HG03442 (cell line): ENCODE data around the gene C1orf21.
"Not testable (repeated sequence)": the region's sequence is repeated elsewhere in the genome, so short reads cannot be mapped to it uniquely, and the experiment has no call there.

Experiments used
- ATAC-seq: cut with Tn5 transposase; IDR thresholded peaks from one replicate; pipeline ENCODE4 v1.9.1; 2021; ENCODE audit warnings: mild to moderate bottlenecking, moderate library complexity; ENCODE audit not compliant: unreplicated experiment

C1orf21 gene

DNA sequence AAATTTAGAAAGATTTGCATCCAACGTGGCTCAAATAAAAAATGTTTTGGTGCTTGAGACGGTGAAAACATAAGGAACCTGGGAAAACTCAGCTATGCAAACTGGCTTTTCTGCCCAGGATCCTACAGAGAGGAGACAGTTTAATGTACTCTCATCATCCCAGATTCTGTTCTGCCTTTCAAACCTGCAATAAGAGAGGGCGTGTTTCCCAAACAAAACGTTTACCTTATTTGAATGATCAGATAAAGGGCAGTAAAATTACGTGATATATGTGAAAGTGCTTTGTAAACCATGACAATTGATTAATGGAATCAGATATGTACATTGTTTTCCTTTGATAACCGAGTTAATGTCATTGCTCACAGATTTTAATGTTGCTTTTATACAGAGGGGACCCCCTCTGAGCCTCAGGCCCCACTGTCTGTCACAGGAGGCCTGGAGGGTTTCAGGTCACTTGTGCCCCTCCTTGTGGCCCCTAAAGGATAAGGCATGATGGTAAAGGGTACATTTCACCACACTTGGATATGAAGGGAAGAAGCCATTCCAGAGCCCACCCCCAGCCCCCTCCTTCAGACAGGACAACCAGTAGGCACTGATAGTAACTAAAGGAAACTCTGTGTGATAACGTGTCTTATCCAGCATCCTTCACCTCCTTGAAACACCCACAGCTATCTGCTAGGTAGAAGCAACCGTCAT, 210.3 kb downstream of the C1orf21 start:
- ATAC-seq = no peak

DNA sequence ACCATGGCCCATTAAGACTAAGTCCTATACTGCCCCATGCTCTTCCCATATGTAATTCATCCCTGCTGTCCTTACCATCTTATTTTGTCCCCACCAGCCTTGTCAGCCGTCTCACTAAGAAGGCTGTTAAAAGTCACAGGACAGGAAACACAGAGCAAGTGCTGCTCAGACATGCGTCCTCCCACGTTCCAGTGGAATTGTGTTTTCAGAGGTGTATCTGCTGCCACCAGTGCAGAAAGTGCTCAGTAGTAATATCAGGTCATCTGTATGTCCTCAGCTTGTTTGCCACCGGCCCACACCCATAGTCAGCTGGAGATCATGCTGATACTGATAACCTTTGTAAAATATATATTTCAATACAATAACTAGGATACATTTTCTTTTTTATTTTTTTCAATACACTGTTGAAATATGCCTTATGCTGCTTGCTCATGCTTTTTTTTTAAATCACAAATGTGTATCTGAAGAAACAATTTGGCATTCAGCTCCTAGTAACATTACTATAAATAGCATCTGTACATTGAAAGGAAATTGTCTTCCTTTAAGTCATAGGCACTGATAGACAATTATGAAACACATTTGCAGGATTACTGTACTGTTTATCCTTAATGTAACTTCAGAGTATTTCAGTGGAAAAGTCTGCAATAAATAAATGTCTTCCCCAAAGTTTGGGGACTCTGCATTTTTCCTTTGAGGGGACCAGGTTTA, 211.0 kb downstream of the C1orf21 start:
- no peak for ATAC-seq

DNA sequence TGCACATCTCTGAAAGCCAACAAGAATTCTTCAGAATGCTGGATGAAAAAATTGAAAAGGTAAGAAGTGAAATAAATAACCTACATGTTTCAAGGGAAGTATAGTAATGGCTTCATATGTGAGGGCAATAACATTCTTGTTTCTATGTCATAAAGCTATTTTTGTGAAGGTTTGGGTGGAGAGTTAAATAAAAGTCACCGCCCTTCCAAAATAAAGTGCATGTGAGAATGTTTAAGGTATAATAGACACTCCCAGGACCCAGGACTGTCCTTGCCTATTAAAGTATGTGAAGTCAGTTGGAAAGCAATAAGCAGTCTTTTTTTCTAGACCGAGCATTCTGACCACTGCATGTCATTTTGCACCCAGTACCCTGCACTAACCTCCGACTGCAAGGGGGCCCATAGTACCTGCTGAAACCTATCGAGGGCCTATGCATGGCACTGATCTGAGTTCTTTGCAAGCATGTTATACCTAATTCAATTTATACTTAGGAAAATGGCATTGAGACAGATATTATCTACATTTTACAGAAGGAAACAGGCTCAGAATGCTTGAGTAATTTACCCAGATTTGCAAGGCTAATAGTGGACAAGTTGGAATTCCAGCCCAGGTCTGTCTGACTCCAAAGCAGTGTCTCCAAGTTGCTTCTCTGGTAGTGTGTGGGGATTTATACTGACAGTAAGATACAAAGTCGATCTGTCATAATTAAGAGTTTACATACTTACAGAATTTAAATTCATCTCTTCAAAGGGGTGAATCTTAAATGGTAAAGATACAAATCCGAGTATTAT, 211.8 kb downstream of the C1orf21 start:
- ATAC-seq = no peak

DNA sequence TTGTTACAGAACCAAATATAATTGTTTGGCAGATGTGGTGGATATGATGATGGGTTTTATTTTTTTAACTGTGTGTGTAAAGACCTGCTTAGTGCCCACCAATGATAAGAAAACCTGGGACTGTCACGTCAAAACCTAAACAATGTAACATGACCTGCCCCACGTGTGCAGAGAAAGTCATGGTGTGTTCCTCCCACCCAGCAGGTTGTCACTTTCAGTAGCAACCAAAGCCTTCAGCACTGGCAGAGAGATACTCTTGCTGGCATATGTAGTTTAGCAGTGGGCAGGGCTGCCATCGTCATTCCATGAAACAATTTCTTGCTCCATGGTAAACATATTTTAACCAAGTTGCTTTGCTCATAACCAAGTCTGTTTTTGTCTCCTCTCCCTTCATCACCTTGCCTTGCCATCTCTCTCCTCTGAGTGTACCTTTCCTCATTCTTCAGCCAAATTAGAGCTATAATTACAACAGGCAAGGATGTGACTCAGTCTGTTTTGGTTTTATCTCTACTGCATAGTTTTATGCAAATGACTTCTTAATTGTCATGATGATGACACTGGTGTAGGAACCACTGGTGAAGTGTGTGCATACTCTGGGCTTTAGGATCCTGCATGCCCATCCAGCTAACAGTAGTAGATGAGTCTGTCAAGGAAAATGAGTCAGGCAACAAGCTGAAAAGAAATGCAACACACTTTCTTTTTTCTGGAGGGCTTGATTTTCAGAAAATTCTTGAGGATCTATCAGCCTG, 217.5 kb downstream of the C1orf21 start:
- ATAC-seq = no peak

DNA sequence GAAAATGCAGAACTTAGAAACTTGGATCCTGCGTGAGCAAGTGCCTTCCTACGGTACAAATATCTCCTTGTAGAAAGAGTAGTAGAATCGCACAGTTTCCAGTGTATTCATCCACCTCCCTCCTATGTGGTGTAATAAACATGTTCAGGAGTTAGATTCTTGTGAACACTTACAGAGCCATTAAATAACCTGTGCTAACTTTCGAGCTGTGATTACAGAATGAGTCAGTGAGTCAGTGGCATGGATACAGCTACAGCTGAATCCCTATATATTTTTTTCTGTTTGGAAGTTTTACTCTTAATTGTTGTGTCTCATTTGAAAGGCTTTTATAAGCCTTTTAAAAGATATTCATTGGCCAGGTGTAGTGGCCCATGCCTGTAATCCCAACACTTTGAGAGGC, 219.1 kb downstream of the C1orf21 start:
- ATAC-seq = no peak

DNA sequence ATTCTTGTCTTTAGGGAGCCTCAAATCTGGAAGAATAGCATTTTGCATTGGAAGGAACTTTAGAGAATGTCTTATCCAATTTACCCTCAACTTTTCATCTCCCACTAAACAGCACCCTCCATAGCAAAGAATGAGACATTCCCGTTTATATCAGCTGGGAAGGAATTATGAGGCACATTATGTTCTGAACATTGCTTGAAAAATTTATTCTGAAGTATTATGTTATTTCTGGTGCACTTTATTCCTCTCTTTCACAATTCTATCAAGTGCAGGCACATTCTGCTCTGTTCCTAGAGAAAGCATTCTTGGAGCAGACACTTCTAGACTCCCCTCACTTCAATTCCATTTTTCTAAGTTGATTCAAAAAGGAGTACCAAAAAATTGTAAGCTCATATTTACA, 220.0 kb downstream of the C1orf21 start:
- ATAC-seq = no peak

DNA sequence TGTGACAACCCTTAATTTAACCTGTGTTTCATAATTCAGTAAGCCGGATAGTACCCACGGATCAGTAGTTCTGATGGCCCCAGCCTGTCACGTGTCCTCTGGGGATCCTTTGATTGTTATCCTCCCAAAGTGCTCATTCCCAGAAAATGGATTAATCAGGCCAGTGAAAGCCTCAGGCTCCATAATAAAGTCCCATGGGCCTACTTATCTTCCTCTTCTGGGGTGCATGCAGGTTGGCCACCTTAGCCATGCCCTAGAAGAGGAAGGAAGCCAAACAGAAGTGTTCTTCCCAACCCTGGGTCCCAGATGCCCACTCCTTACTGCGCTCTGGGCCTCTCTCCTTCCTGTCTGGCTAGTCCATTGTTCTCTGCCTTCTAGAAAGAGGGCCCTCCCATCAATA, 221.8 kb downstream of the C1orf21 start:
- ATAC-seq = no peak

DNA sequence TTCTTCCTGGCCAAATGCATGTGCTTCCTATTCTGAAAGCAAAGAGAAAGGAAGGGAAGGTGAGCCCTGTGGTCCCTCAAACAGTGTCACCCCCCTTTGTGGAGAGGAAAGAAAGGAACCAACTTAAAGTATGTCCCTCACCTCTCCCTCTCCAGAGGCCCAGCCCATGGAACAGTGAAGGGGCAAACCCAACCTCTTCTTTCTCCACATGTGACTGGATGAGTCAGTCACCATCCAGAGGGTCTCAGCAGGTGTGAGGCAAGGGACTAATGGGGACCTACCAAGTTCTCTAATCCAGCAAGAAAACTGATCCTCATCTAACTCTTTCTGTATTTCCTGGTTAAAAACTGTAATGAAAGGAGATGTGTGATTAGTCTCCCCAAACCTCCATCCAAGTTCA, 222.2 kb downstream of the C1orf21 start:
- no peak for ATAC-seq

DNA sequence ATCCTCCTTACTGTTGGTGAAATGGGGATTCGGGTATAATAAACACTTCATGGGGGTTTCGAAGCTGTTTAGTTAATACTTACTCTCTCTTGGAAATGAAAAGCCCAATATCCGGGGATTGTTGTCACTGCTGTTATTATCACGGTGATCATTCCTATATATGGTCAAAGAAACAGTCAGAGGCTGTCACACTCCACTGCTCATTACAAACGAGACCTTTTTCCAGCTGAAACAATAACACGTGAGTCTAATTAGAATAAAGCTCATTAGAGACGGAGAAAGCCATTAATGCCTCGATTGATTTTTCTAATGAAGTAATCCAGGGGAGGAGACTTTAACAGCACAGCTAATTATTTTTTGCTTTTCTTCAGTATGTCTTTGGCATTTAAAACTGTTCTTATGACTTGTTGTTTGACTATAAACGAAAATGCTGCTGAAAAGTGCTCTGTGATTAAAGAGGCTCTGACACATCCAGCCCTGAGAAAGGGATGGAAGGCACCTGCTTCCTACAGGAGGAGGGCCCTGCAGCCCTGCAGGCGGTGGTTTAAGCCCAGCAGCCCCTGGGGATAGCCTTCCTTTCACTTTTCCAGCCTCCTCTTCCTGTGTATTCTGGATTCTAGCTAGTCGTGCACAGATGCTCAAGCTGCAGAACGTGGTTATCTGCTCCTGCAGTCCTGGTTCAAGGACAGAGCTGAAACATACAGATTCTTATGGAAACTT, 224.2 kb downstream of the C1orf21 start:
- no peak for ATAC-seq

DNA sequence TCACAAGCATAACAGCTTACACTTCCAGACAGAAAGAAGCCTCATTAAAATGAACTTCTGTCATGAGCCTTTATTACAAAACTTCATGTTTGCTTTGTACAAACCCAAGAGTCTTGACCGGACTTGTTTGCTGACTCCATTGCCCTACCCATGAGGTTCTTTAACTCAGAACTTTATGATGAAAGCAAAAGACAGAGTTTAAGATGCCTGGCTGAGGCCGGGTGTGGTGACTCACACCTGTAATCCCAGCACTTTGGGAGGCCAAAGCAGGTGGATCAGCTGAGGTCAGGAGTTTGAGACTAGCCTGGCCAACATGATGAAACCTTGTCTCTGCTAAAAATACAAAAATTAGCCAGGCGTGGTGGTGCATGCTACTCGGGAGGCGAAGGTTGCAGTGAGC, 225.4 kb downstream of the C1orf21 start:
- not testable (repeated sequence) for ATAC-seq

DNA sequence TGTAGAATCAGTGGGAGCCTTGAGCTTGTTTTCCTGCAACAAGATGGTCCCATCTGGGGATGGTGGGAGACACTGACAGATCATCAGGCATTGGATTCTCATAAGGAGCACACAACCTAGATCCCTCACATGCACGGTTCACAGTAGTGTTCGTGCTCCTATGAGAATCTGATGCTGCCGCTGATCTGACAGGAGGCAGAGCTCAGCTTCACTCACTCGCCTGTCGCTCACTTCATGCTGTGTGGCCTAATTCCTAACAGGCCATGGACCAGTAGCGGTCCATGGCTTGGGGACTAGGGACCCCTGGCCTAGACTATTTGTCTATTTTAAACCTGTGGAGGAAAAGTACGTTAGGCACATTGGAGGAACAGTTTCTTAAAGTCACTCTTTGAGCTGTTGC, 227.8 kb downstream of the C1orf21 start:
- no peak for ATAC-seq

DNA sequence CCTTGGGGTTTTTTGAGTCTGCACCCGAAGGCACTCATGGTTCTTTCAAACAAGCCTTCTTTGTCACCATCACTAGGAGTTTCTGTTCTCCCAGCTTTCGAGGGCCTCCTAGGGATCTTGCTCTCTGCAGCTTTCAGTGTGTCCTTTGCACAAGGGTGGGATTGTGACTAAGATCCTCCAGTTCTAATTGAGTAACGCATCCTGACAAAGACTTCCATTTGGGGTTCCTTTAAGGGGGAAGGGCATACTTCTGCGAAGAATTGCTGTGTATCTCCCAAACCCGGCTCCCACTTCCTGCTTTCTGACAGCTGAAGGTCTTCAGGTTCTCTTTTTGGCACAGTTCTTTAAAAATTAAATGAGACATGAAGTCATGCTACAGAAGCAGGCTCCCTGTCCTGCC, 228.5 kb downstream of the C1orf21 start:
- no peak for ATAC-seq

DNA sequence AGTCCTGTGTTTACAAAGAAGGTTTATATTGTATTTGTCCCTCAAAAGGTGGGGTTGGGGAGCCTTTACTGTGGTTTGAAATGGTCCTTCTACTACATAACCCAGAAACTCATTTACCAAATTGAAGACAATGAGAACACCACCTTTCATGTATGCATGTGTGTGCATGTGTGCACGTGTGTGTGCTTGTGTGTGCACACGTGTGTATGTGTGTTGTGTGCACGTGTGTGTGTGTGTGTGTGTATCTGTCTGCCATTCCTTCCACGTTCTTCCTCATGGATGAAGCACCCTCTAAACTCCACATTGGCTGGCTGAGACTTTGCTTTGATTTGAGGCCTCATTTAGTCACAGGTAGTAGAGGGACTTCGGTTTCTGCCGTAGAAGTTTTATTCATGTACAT, 229.7 kb downstream of the C1orf21 start:
- no peak for ATAC-seq

DNA sequence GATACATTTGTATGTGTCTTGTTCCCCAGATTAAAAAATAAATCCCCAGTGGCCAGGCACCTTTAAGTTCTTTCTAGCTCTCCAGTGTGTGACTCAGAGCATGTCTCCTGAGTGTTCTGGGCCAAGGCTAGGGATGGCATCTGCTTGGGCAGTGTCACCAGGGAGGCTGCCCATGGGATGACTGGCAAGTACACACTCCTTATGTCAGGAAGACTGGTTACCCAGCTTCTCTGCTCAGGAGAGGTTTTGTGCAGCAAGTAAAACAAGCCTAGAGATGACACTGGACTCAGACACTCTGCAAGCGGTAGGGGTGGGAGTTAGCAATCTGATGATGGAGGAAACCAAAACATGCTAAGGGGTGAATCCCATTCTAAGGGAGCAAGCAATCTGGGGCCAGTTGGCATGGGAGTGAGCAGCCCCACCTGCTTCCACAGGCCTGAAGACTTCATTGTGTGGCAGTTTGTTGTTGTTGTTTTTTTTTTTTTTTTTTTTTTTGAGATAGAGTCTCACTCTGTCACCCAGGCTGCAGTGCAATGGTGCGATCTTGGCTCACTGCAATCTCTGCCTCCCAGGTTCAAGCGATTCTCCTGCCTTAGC, 230.7 kb downstream of the C1orf21 start:
- ATAC-seq = no peak

DNA sequence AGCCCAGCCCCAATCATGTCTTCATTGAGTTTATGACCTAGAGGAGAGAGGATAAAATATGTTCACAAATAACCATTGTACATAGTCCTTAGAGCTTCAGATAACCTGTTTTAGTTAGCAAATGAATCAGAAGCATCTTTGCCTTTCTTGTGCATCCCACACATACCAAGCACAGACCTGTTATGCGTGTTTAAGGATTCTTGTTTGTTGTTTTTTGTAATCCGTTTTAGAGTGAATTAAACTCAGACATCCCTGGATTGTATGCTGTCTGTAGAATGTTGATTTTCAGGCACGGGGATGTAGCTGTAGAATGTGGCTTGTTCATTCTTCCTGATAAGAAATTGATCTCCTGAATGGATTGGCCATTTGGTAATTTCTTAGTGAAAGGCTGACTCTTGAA, 232.0 kb downstream of the C1orf21 start:
- ATAC-seq = no peak

DNA sequence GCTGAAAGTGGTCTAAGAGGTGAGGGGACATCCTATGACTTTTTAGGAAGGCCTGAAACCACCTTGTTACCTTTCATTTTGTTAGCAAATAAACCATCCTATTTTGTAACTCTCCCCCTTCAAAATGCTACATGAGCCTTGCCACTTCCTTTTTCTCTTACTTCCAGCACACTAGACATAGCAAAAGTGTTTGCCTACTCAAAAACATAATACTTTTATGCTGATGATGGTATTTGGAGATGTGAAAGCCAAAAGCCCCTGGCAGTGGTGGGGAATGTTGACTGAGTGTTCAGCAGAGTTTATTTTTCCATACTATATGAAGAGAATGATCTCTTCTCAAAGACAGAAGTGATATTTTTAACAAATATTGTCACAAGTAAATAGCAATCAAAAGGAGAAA, 233.6 kb downstream of the C1orf21 start:
- no peak for ATAC-seq

DNA sequence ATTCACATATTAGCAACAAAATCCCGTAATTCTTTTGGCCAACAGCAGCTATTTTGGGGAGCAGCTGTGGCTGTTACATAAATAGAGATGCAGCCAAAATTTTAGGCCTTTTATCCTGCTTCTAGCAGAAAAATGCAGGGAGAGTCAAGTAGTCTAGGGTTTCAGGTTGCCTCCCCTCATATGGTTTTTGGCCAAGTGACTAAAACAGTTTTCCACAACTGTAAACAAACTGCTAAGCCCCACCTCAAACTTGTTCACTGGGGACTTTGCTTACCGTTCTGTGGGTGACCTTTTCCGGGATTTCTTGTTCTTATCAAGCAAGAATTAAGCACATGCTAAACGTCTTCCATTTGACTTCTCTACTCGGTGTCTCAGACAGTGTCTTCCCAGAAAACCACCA, 234.4 kb downstream of the C1orf21 start:
- no peak for ATAC-seq

DNA sequence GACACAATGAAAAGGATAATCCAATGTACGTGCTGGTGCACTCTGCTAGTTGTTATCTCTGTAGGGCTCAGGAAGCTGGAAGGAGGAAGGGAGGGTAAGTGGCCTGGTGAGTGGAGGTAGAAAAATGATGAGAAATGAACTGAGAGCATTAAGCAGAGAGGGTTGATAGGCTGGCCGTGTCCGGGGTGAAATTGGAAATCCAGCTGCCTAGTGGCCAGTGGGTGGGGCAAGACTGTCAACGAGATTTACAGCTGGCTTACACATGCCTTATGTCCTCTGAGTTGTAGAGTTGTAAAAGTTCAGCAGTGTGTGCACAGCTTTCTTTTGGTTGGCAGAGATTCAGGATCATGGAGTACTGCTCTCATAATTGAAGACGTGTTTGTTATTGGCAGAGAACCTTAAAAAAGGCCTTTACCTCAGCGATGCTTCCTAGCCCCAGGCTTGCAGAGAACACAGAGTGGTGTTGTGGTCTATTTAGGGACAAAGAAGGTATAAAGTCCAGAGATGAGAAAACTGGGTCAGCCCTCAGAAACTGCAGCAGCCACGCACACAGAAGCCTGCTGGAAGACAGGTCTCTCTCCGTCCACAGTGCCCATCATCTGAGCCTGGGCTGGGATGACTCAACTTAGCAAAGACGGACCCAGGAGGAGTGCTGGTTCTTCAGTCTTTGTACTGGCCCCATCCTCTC, 235.5 kb downstream of the C1orf21 start:
- no peak for ATAC-seq

DNA sequence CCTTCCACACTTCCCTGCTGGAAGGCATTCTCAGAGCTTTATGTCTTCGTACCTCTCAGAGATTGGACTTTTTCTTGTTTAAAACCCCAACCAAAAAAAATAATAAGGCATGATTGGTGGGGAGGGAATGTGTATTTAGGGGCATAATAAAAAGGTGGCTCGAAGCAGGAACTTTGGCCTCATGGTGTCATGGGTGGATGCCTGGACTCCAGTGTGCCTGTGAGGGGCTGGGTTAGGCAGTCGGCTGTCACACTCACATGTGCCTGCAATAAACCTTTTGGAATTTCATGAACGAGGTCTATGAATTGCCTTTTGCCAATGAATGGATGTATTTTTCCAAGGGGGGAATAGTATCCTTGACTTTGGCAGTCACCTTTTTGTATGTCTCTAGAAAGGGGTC, 236.6 kb downstream of the C1orf21 start:
- no peak for ATAC-seq

DNA sequence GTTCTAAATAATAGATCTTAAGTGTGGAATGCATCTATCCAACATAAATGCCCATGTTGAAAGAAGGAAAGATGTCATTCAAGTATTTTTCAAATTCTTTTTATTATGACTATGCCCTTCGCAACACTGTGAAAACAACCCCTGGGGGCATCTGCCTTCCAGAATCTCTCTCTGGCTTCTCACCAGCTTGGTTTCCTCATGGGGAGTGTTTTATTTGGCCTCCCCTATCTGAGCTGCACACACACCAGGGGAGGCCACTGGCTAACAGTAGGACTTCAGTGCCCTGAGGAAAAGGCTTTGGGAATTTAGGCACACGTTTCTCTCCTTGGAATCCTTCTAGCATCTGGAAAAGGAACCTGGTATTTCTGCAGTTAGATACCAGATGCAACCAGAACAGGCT, 237.2 kb downstream of the C1orf21 start:
- ATAC-seq = no peak
